Measurements from ENCODE around the gene MRPL42. TPM values are rescaled to one million over a fixed set of nuclear protein-coding genes. Genes with fewer than 3 reads are reported as not detected.
"Not testable (repeated sequence)": the region's sequence is repeated elsewhere in the genome, so short reads cannot be mapped to it uniquely, and the experiment has no call there.

The MRPL42 gene
- total and polyA plus RNA-seq, 2 experiments from 2014 or later = 195 to 269 TPM

DNA sequence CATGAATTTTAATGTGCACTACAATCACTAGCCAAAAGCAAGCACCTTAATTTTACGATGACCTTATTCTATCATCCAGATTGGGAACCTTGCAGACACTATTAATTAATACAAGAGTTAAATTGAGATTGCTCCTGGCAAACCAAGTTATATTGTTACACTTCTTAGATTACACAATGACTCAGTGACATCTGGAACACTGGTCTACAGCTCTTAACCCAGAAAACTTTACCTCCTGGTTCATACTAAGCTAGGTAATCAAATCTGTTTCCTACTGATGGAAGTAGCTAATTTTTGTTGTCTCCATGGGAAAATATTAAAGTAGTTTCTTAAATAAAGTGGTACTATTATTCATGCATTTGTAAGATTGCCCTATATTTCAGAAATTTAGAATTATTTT lies 25.5 kb downstream of the MRPL42 start:
- peaks cover 17% of the 10 kb centered on the region for H4K20me1 ChIP-seq (replicated peaks; ENCODE audit: insufficient read depth)
- H3K36me3 Mint-ChIP-seq (ENCODE audit: low read depth) = peaks cover 66% of the 10 kb centered on the region; the same call in 2 of the 3 replicates
- H3K27me3 ChIP-seq (ENCODE audit: insufficient read depth); H3K9me2 ChIP-seq (ENCODE audit: insufficient read depth); ATAC-seq; H3K27me3 Mint-ChIP-seq (ENCODE audit: insufficient read depth, low read depth, poor library complexity); H2AFZ ChIP-seq; H3K4me2 ChIP-seq; H3K9me3 Mint-ChIP-seq; H3F3A ChIP-seq (replicated peaks; ENCODE audit: low read depth); H3K4me3 ChIP-seq; H3K27ac Mint-ChIP-seq; H3K27ac ChIP-seq (ENCODE audit: low read depth); H3K4me1 ChIP-seq (ENCODE audit: insufficient read depth); H3K4me3 Mint-ChIP-seq; H3K4me1 Mint-ChIP-seq; DNase-seq (ENCODE audit: low spot score): not testable (repeated sequence)
- peaks cover 36% of the 10 kb centered on the region for H3K36me3 ChIP-seq (ENCODE audit: insufficient read depth)
- H3K79me2 ChIP-seq (replicated peaks; ENCODE audit: insufficient read depth) = peaks cover 15% of the 10 kb centered on the region

DNA sequence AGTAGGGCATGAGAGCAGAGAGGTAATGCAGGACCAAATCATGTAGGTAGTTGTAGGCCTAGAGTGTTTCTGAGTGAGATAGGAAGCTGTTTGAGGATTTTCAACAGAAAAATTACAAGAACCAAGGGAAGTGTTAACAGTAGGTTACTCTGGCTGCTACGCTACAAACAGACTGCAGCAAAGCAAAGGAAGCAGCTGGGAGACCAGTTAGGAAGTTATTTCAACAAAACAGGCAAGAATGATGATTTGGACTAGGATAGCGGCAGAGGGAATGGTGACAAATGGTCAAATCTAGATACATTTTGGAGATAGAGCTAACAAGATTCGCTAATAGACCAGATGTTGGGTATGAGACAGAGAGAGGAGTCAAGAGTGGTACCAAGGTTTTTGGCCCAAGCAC lies 26.8 kb downstream of the MRPL42 start:
- H3K9me3 Mint-ChIP-seq = no peaks in the 10 kb centered on the region; the same call in 2 of the 3 replicates
- no peaks in the 10 kb centered on the region for H3K9me2 ChIP-seq (ENCODE audit: insufficient read depth)
- no peak for DNase-seq (ENCODE audit: low spot score)
- no peak overlapping the region for H3K27ac Mint-ChIP-seq
- ATAC-seq = no peak
- H4K20me1 ChIP-seq (replicated peaks; ENCODE audit: insufficient read depth) = peaks cover 15% of the 10 kb centered on the region
- H3F3A ChIP-seq (replicated peaks; ENCODE audit: low read depth) = no peaks in the 10 kb centered on the region
- no peak overlapping the region for H3K27ac ChIP-seq (ENCODE audit: low read depth)
- H3K79me2 ChIP-seq (replicated peaks; ENCODE audit: insufficient read depth) = peaks cover 15% of the 10 kb centered on the region
- H3K4me2 ChIP-seq = no peak overlapping the region
- H2AFZ ChIP-seq = no peak overlapping the region
- no peak overlapping the region for H3K4me3 ChIP-seq
- no peaks in the 10 kb centered on the region for H3K27me3 Mint-ChIP-seq (ENCODE audit: insufficient read depth, low read depth, poor library complexity)
- no peaks in the 10 kb centered on the region for H3K27me3 ChIP-seq (ENCODE audit: insufficient read depth)
- no peaks in the 10 kb centered on the region for H3K4me1 ChIP-seq (ENCODE audit: insufficient read depth)
- no peaks in the 10 kb centered on the region for H3K4me1 Mint-ChIP-seq
- H3K36me3 Mint-ChIP-seq (ENCODE audit: low read depth) = peaks cover 54% of the 10 kb centered on the region; the same call in 2 of the 3 replicates
- TF ChIP-seq, protein P1, sequence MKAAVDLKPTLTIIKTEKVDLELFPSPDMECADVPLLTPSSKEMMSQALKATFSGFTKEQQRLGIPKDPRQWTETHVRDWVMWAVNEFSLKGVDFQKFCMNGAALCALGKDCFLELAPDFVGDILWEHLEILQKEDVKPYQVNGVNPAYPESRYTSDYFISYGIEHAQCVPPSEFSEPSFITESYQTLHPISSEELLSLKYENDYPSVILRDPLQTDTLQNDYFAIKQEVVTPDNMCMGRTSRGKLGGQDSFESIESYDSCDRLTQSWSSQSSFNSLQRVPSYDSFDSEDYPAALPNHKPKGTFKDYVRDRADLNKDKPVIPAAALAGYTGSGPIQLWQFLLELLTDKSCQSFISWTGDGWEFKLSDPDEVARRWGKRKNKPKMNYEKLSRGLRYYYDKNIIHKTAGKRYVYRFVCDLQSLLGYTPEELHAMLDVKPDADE (IDR thresholded peaks at IDR 0.05) = no peak
- H3K36me3 ChIP-seq (ENCODE audit: insufficient read depth) = peaks cover 26% of the 10 kb centered on the region; the same call in 1 of the 2 replicates
- no peak overlapping the region for H3K4me3 Mint-ChIP-seq

DNA sequence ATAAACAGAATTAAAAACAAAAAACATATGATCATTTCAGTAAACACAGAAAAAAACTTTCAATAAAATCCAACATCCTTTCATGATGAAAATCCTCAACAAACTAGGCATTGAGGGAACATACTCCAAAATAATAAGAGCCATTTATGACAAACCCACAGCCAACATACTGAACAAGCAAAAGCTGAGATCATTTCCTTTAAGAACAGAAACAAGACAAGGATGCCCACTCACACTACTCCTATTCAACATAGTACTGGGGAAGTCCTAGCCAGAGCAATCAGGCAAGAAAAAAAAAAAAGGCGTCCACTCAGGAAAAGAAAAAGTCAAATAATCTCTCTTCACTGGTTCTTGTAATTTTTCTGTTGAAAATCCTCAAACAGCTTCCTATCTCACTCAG lies 30.1 kb downstream of the MRPL42 start:
- Histone ChIP-seq H3K4me2 (no peak overlapping the region), H3K4me3 (no peak overlapping the region), H2AFZ (no peak overlapping the region), H3F3A (replicated peaks; ENCODE audit: low read depth) (no peaks in the 10 kb centered on the region), H3K36me3 (ENCODE audit: insufficient read depth) (peaks cover 11% of the 10 kb centered on the region; the same call in 1 of the 2 replicates), H3K9me2 (ENCODE audit: insufficient read depth) (no peaks in the 10 kb centered on the region), H3K27ac (ENCODE audit: low read depth) (no peak overlapping the region), H3K27me3 (ENCODE audit: insufficient read depth) (no peaks in the 10 kb centered on the region), H3K79me2 (replicated peaks; ENCODE audit: insufficient read depth) (no peaks in the 10 kb centered on the region), H3K4me1 (ENCODE audit: insufficient read depth) (no peaks in the 10 kb centered on the region), H4K20me1 (replicated peaks; ENCODE audit: insufficient read depth) (no peaks in the 10 kb centered on the region)
- H3K27ac Mint-ChIP-seq = no peak overlapping the region
- no peak for TF ChIP-seq EZH2phosphoT487 (IDR thresholded peaks at IDR 0.05; ENCODE audit: unreplicated experiment)
- no peak for TF ChIP-seq EZH2 (IDR thresholded peaks at IDR 0.05; ENCODE audit: low read depth, unreplicated experiment)
- TF ChIP-seq, protein P2, sequence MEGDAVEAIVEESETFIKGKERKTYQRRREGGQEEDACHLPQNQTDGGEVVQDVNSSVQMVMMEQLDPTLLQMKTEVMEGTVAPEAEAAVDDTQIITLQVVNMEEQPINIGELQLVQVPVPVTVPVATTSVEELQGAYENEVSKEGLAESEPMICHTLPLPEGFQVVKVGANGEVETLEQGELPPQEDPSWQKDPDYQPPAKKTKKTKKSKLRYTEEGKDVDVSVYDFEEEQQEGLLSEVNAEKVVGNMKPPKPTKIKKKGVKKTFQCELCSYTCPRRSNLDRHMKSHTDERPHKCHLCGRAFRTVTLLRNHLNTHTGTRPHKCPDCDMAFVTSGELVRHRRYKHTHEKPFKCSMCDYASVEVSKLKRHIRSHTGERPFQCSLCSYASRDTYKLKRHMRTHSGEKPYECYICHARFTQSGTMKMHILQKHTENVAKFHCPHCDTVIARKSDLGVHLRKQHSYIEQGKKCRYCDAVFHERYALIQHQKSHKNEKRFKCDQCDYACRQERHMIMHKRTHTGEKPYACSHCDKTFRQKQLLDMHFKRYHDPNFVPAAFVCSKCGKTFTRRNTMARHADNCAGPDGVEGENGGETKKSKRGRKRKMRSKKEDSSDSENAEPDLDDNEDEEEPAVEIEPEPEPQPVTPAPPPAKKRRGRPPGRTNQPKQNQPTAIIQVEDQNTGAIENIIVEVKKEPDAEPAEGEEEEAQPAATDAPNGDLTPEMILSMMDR (conservative IDR thresholded peaks at IDR 0.05; ENCODE audit: low read depth in 2 of 2) = no peak
- TF ChIP-seq POLR2AphosphoS5 (IDR thresholded peaks at IDR 0.05; ENCODE audit: low read depth) = no peak
- no peak for TF ChIP-seq CREB1 (CRISPR knock-in tag; IDR thresholded peaks at IDR 0.05; ENCODE audit: low read depth)
- no peak for TF ChIP-seq STAT1 (IDR thresholded peaks at IDR 0.05; ENCODE audit: unreplicated experiment)
- H3K4me3 Mint-ChIP-seq = no peak overlapping the region
- H3K9me3 Mint-ChIP-seq = no peaks in the 10 kb centered on the region; the same call in 2 of the 3 replicates
- H3K36me3 Mint-ChIP-seq (ENCODE audit: low read depth) = peaks cover 33% of the 10 kb centered on the region; the same call in 2 of the 3 replicates
- DNase-seq (ENCODE audit: low spot score) (no peak), ATAC-seq (no peak)
- H3K4me1 Mint-ChIP-seq = no peaks in the 10 kb centered on the region; the same call in 1 of the 3 replicates
- H3K27me3 Mint-ChIP-seq (ENCODE audit: insufficient read depth, low read depth, poor library complexity) = no peaks in the 10 kb centered on the region

DNA sequence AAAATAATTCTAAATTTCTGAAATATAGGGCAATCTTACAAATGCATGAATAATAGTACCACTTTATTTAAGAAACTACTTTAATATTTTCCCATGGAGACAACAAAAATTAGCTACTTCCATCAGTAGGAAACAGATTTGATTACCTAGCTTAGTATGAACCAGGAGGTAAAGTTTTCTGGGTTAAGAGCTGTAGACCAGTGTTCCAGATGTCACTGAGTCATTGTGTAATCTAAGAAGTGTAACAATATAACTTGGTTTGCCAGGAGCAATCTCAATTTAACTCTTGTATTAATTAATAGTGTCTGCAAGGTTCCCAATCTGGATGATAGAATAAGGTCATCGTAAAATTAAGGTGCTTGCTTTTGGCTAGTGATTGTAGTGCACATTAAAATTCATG lies 31.5 kb downstream of the MRPL42 start:
- not testable (repeated sequence) for H3K4me3 ChIP-seq; H3K27ac ChIP-seq (ENCODE audit: low read depth); H4K20me1 ChIP-seq (replicated peaks; ENCODE audit: insufficient read depth); ATAC-seq; H3K4me1 ChIP-seq (ENCODE audit: insufficient read depth); H3K9me2 ChIP-seq (ENCODE audit: insufficient read depth); H3K4me1 Mint-ChIP-seq; H3K4me3 Mint-ChIP-seq; H3K27ac Mint-ChIP-seq; H3K79me2 ChIP-seq (replicated peaks; ENCODE audit: insufficient read depth); H3K27me3 ChIP-seq (ENCODE audit: insufficient read depth); H3K27me3 Mint-ChIP-seq (ENCODE audit: insufficient read depth, low read depth, poor library complexity); H2AFZ ChIP-seq; H3K4me2 ChIP-seq; H3K9me3 Mint-ChIP-seq; H3F3A ChIP-seq (replicated peaks; ENCODE audit: low read depth); DNase-seq (ENCODE audit: low spot score)
- peaks cover 11% of the 10 kb centered on the region; the same call in 1 of the 2 replicates for H3K36me3 ChIP-seq (ENCODE audit: insufficient read depth)
- H3K36me3 Mint-ChIP-seq (ENCODE audit: low read depth) = peaks cover 39% of the 10 kb centered on the region; the same call in 2 of the 3 replicates

Measured in GM23338 (cell line).